GM21576 (cell line): ENCODE measurements around the gene ATP2B3.

Experiments used
- ATAC-seq: cut with Tn5 transposase; IDR thresholded peaks from one replicate; pipeline ENCODE4 v1.9.1; 2021; ENCODE audit warnings: mild to moderate bottlenecking, moderate library complexity; ENCODE audit not compliant: unreplicated experiment

The ATP2B3 gene

DNA sequence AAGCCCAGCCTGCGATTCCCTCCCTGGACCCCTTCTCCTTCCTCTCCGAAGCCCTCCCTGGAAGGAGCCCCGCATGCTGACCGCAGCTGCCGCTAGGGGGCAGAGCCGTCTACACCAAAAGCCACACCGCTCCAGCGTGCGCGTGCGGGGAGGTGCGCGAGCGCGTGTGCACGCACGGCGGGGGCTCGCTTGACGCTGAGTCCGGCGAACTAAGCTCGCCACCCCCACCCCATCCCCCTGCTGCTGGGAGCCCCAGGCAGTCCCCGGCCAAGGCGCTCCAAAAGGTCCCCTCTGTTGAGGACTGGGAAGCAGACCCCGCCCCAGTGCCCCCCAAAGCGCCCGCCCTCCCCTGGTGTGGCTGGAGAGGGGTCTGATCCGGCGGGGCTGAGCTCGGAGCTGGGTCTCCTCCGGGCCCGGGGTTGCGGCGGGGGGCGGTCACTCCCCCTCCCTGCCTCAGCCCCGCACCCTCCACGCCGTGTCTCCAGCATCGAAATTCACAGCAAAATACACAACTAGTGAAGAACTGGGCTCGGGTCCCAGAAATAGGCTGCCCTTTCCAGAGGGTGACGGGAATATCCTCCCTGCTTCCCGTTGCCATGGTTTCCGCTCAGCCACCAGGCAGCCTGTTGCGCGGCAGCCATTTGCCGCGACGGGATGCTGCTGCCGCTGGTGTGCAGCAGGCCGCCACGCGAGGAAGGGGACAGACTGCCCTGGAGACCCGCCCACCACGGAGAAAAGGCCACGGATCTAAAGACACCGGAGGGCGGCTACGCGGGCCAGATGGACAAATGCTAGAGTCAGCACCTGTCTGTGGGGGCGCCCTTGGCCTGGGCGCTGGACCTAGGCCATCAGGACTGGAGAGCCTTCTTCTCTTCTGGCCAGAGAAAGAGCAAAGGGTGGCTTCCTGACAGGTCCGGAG is 92.7 kb downstream of the ATP2B3 start:
- ATAC-seq, result no peak

DNA sequence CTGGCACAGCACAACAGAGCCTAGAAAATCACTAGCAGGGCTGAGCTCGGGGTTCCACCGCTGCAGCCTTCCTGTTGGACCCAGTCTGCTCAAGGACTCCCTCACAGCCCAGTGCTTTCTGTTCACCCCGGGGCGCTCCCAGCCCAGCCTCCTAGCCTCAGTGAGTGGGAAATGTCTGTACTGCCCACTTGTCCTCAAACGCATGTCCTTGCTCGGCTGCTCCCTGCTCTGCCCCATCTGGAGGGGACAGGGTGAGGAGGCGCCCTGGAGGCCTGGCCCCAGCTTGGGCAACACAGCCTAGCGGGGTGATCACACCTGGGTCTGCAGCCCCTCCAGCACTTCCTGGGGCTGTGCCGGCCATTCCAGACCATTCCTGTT is 93.4 kb downstream of the ATP2B3 start:
- no peak for ATAC-seq

- ATAC-seq, result no peak
Measured at GRCh38 chrX:153611298-153612095, 94.1 kb downstream of the ATP2B3 start.

DNA sequence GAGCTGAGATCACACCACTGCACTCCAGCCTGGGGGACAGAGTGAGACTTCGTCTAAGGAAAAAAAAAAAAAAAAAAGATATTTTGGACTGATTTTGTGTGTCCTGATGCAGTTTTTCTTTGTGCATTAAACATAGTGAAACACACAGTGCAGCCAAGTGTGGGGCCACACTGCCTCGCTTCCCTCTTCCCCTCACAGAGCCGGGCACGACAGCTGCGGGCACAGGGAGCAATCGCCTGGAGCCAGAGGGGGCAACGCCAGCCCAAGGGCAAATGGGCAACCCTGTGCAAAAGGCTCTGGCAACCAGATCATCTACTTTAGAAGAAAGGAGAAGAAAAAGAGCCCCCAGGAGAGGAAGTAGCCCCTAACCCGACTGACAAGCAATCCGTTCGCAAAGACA is 95.0 kb downstream of the ATP2B3 start:
- ATAC-seq, result no peak

DNA sequence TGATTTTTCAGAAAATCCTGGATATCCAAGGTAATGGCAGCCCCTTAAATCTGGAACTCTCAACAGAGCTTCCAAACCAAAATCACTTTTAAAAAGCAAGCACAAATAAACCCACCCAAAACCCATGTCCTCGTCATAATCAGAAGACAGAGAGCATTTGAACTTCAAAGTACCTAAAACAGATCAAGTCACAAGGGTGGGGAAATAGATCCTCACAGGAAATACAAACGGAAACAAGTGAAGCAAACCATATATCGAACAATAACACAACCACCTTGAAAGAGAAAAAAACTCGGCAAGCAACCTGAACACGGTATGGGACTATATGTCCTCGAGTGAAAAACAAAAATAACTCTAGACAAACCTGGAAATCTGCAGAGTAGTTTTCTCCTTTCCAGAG is 97.4 kb downstream of the ATP2B3 start:
- no peak for ATAC-seq

- ATAC-seq, result no peak
Measured at GRCh38 chrX:153620576-153620975, 103.1 kb downstream of the ATP2B3 start.

DNA sequence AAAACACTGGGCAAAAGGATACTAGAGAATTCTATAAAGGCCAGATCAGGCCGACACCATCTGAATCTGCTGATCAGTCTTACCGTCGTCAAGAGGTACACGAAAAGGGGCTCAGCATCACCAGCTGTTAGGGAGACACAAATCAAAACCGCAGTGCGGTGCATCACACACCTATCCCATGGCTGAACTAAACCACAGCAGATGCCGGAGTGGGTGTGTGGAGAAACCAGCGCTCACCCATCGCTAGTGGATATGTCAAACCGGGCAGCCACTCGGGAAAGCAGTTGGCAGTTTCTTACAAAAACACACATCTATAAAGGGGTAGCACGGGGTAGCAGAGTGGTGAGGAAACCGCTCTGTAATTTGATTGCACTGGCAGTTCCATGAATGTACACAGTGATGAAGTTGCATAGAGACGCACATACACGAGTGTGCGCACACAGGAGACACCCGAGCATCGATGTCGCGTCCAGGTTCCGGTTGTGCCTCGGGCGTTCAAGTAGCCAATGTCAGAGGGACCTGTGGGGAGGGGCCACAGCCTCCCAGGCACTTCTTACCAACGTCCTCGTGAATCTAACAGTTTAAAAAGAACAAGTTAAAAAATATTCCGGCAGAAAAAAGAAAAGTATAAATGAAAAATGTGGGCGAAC is 104.6 kb downstream of the ATP2B3 start:
- no peak for ATAC-seq

- ATAC-seq, result no peak
Measured at GRCh38 chrX:153622661-153623309, 105.3 kb downstream of the ATP2B3 start.

GRCh38 chrX:153623310-153624029 is 106.0 kb downstream of the ATP2B3 start:
- ATAC-seq, result no peak

- no peak for ATAC-seq
Measured at GRCh38 chrX:153624196-153625091, 107.0 kb downstream of the ATP2B3 start.

- no peak for ATAC-seq
Measured at GRCh38 chrX:153625271-153626024, 108.0 kb downstream of the ATP2B3 start.

GRCh38 chrX:153626025-153626633 is 108.7 kb downstream of the ATP2B3 start:
- no peak for ATAC-seq

DNA sequence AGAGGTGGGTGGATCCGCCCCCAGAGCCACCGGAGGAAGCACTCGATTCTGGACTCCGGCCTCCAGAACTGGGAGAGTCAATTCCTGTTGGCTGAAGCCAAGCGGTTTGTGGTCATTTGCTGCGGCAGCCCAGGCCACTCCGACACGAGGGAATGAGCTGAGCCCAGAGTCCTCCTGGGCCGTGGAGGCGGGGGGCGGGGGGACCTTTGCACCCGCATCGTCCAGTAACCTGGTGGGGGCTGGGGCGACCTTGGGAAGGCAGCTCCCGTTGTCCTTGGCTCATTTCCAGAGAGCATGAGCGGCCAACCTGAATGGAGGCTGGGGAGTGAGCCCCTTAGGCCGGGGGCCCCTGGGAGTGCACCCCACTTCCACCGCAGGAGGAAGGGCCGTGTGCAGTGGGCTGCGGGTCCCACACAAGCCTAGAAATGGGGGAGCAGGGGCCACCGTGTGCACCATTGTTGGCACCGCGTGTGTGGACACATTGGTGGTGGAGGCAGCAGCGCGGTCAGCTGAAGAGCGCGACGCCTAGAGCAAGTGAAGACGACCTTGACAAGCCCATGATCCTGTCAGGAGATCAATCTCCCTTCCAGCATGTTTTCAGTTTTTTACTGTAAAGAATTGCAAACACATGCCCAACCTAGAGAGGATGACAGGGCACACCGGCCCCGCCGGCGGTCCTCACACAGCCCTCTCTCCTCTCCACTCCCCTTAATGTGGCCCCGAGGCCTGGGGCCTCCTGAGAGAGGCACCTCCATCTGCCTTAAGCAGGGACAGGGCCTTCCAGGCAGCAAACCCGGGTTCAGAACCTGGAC is 109.6 kb downstream of the ATP2B3 start:
- no peak for ATAC-seq

GRCh38 chrX:153627675-153628111 is 110.3 kb downstream of the ATP2B3 start:
- ATAC-seq, result no peak

DNA sequence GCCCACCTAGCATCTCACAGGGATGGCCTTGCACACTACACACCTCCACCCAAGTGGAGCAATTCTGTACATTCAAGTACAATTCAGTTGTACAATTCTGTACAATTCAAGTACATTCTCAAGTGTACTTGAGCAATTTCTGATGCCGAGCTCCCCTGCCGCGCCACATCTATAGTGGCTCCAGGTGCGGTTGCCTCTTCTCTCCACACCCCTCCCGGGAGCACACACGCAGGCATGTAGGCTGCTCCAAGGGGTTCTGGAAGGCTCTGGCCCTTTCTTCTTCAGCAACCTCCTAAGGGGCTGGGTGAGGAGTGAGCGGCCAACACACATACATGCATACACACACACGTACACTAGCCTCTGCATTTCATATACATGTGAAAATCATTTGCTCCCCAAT is 110.7 kb downstream of the ATP2B3 start:
- ATAC-seq, result no peak

DNA sequence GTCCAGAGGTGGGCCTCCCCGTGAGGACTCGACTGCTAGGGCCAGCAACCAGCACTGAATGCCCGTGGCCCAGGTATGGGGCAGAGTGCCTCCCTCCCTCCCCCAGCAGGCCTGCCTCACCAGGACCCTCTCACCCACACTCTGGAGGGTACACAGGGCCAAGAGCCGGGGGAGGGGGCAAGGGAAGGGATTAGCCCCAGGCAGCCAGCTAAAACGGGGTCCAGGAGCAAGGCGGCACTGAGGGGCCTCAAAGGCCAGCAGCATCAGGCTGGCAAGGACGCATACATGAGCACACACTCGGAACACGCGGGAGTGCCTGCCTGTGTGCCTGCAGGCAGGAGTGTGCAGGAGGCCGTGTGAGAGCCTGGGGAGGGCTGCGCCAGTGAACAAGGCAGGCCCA is 111.2 kb downstream of the ATP2B3 start:
- no peak for ATAC-seq

DNA sequence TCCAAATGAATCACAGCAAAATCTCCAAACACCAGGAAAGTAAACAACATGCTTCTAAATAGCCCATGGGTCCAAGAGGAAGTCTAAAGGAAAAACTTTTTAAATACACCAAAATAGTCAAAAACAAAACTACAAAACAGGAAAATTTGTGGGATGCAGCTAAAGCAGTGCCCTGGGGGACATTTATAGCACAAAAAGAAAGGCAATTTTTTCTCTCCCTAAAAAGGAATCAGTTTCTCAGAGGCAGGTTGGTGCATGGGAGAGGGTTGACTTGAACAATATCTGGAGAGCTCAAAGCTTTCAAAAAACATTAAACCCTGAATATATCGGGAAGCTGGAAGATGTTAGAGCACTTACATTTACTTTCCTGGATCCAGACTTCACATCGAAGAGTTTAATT is 113.9 kb downstream of the ATP2B3 start:
- no peak for ATAC-seq
